ENCODE measurements around the gene CASP7. TPM values are rescaled to one million over a fixed set of nuclear protein-coding genes. Genes with fewer than 3 reads are reported as not detected.

CASP7 gene
- total RNA-seq, 6 experiments from 2014 or later: 16.9 to 20.0 (median 18.9) TPM

GRCh38 chr10:113706623-113707022, 26.9 kb downstream of the CASP7 start:
- Mint-ChIP-seq H3K36me3 (ENCODE audit: low read depth) (no peaks in the 10 kb centered on the region), H3K4me1 (ENCODE audit: low read depth) (peaks cover 56% of the 10 kb centered on the region), H3K27me3 (ENCODE audit: insufficient read depth) (no peaks in the 10 kb centered on the region), H3K9me3 (no peaks in the 10 kb centered on the region), H3K27ac (no peak overlapping the region), H3K4me3 (no peak overlapping the region)
- TF ChIP-seq CTCF (IDR thresholded peaks at IDR 0.05): no peak
- no peak for DNase-seq

DNA sequence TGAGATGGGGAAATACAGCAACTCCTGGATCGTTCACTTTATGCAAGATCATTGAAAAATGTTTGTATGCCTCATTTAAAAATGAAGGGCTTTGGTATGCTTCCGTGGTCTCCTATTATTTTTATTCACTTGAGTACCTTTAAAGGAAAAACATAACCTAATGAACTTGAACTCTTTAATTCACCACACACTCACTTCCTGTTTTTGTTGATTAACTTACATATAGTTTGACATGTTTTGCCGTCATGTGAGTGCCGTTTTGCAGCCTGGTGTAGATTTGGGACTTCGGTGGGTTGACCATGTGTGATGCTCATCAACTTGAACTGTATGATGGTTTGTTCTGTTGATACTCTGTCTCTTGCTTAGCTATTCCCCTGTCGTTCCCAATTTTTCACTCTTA, 28.9 kb downstream of the CASP7 start:
- H3K4me1 Mint-ChIP-seq (ENCODE audit: low read depth): peaks cover 56% of the 10 kb centered on the region
- TF ChIP-seq CTCF (IDR thresholded peaks at IDR 0.05): no peak
- no peak for DNase-seq
- no peaks in the 10 kb centered on the region for H3K27me3 Mint-ChIP-seq (ENCODE audit: insufficient read depth)
- H3K9me3 Mint-ChIP-seq: no peaks in the 10 kb centered on the region
- peak overlapping the region; percentile 78 for H3K4me3 Mint-ChIP-seq
- no peaks in the 10 kb centered on the region for H3K36me3 Mint-ChIP-seq (ENCODE audit: low read depth)
- H3K27ac Mint-ChIP-seq: peak overlapping the region; percentile 90

GRCh38 chr10:113709221-113709838, 29.6 kb downstream of the CASP7 start:
- DNase-seq: peak; percentile 77
- no peaks in the 10 kb centered on the region for H3K9me3 Mint-ChIP-seq
- peak overlapping the region; percentile 78 for H3K4me3 Mint-ChIP-seq
- H3K4me1 Mint-ChIP-seq (ENCODE audit: low read depth): peaks cover 53% of the 10 kb centered on the region
- H3K27ac Mint-ChIP-seq: peak overlapping the region; percentile 90
- no peak for TF ChIP-seq CTCF (IDR thresholded peaks at IDR 0.05)
- H3K27me3 Mint-ChIP-seq (ENCODE audit: insufficient read depth): no peaks in the 10 kb centered on the region
- H3K36me3 Mint-ChIP-seq (ENCODE audit: low read depth): no peaks in the 10 kb centered on the region

GRCh38 chr10:113711142-113711541, 31.4 kb downstream of the CASP7 start:
- no peak for TF ChIP-seq CTCF (IDR thresholded peaks at IDR 0.05)
- no peak overlapping the region for H3K4me3 Mint-ChIP-seq
- no peaks in the 10 kb centered on the region for H3K9me3 Mint-ChIP-seq
- H3K4me1 Mint-ChIP-seq (ENCODE audit: low read depth): peaks cover 40% of the 10 kb centered on the region
- no peak overlapping the region for H3K27ac Mint-ChIP-seq
- no peak for DNase-seq
- no peaks in the 10 kb centered on the region for H3K27me3 Mint-ChIP-seq (ENCODE audit: insufficient read depth)
- H3K36me3 Mint-ChIP-seq (ENCODE audit: low read depth): 0 out of 2 replicates have a peak, but pooled peaks cover 3% of the 10 kb centered on the region

DNA sequence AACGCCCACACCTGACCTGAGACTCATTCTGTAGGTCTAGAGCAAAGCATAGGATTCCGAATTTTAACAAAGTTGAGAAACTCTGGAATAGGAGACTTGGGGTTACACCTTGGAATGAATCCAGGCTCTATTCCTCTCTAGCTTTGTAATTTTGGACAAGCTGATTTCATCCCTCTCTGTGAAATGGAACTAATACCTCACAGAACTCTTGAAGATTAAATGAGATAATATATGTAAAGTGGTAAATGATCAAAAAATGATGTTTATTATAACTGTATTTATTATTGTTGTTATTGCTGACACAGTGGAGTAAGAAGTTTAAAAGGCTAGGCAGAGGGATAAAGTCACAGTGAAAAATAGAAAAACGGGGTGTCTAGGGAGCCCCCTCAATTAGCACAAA, 32.3 kb downstream of the CASP7 start:
- Mint-ChIP-seq H3K36me3 (ENCODE audit: low read depth) (0 out of 2 replicates have a peak, but pooled peaks cover 3% of the 10 kb centered on the region), H3K27me3 (ENCODE audit: insufficient read depth) (no peaks in the 10 kb centered on the region), H3K4me3 (no peak overlapping the region), H3K4me1 (ENCODE audit: low read depth) (peaks cover 31% of the 10 kb centered on the region), H3K27ac (no peak overlapping the region), H3K9me3 (no peaks in the 10 kb centered on the region)
- DNase-seq: no peak
- TF ChIP-seq CTCF (IDR thresholded peaks at IDR 0.05): no peak

All from HFFc6 (cell line).